GM12878 (cell line): ENCODE results near the gene MYRF. TPM values are rescaled to one million over a fixed set of nuclear protein-coding genes. Genes with fewer than 3 reads are reported as not detected.

Experiments used
- CBX3 ChIP-seq: fragments of 200-600 bp; sonication (generic); IDR thresholded peaks from 2 replicates; pipeline ENCODE4 v1.6.1; 2016; ENCODE audit warnings: low read depth, borderline replicate concordance
- FOXM1 ChIP-seq: IDR thresholded peaks from 2 replicates; pipeline ENCODE4 v1.6.1; 2012; ENCODE audit warnings: low read depth, mild to moderate bottlenecking, inconsistent platforms, low read length, moderate library complexity
- HCFC1 ChIP-seq: fragments of 150-350 bp; IDR thresholded peaks from 2 replicates; pipeline ENCODE4 v1.6.1; 2014; ENCODE audit warnings: low read length
- HDAC6 ChIP-seq: fragments of 200-600 bp; sonication (generic); IDR thresholded peaks from one replicate; pipeline ENCODE4 v1.8.0; 2017; ENCODE audit warnings: antibody characterized with exemption; ENCODE audit not compliant: unreplicated experiment
- IKZF2 ChIP-seq, 2 experiments: fragments of 450-650 bp; IDR thresholded peaks; 2 replicates each; pipeline ENCODE4 v1.6.1; 2017; ENCODE audit warnings: mild to moderate bottlenecking in 2 of 2, moderate library complexity in 2 of 2
- MTA2 ChIP-seq: fragments of 450-650 bp; IDR thresholded peaks from 2 replicates; pipeline ENCODE4 v1.6.1; 2016; ENCODE audit warnings: low read depth, mild to moderate bottlenecking, moderate library complexity
- MYC ChIP-seq: IDR thresholded peaks from 2 replicates; pipeline ENCODE4 v1.6.1; 2011; ENCODE audit warnings: mild to moderate bottlenecking, low read length, moderate library complexity, inconsistent platforms; ENCODE audit not compliant: insufficient read depth, insufficient replicate concordance, insufficient read length, severe bottlenecking
- PAX5 ChIP-seq: IDR thresholded peaks from 2 replicates; pipeline ENCODE4 v1.6.1; 2011; ENCODE audit warnings: low read depth, low read length, borderline replicate concordance
- SPI1 ChIP-seq: IDR thresholded peaks from 2 replicates; pipeline ENCODE4 v1.6.1; 2011; ENCODE audit warnings: low read depth, mild to moderate bottlenecking, low read length, moderate library complexity, borderline replicate concordance; ENCODE audit not compliant: insufficient read depth
- ZNF207 ChIP-seq: fragments of 450-650 bp; IDR thresholded peaks from 2 replicates; pipeline ENCODE4 v1.6.1; 2014; ENCODE audit warnings: antibody characterized with exemption, mild to moderate bottlenecking, borderline replicate concordance
- polyA plus RNA-seq, 11 experiments: library from polyadenylated mRNA; depleted of rRNA in 4 of 11; unstranded in 6 of 11; stranded (reverse) in 5 of 11; fragments of >200 nt; fragmentation: Nextera tagmentation in 4 of 11; fragmentation: Illumina TruSeq in 1 of 11; extraction: Ambion mirVana in 4 of 11; extraction: Trizol in 1 of 11; gene quantifications; 1 replicate in 1 of 11; 2 replicates in 10 of 11; pipeline versions ENCODE4 v1.2.1 to v1.2.3, GENCODE V29; 2011 to 2016; ENCODE audit warnings: inconsistent platforms in 2 of 11, missing spikeins in 2 of 11, low read depth in 1 of 11
- total RNA-seq, 4 experiments: library from RNA; depleted of rRNA in 3 of 4; stranded (reverse); fragments of >200 nt in 3 of 4; fragmentation: Illumina TruSeq in 1 of 4; extraction: Trizol in 1 of 4; gene quantifications; 2 replicates each; pipeline versions ENCODE4 v1.2.1 to v1.2.3, GENCODE V29; 2013 to 2021
- TF ChIP-seq, protein P1 (sequence below): fragments of 450-650 bp; IDR thresholded peaks from 2 replicates; pipeline ENCODE4 v1.6.1; 2016; ENCODE audit warnings: mild to moderate bottlenecking, moderate library complexity, borderline replicate concordance
- TF ChIP-seq, protein P2 (sequence below): IDR thresholded peaks from 2 replicates; pipeline ENCODE4 v1.6.1; 2012; ENCODE audit warnings: low read length, inconsistent platforms
- TF ChIP-seq, protein P3 (sequence below): fragments of 450-650 bp; formaldehyde crosslinking; IDR thresholded peaks from 2 replicates; pipeline ENCODE4 v1.5.0; 2022; ENCODE audit warnings: mild to moderate bottlenecking, missing genetic modification characterization
- TF ChIP-seq, protein P4 (sequence below): IDR thresholded peaks from 2 replicates; pipeline ENCODE4 v1.6.1; 2012; ENCODE audit warnings: improper control_type of control experiment, low read depth, low read length; ENCODE audit not compliant: insufficient replicate concordance

The MYRF gene
- total and polyA plus RNA-seq, 10 of the 15 experiments (the other 5 are each of a cell fraction or from before 2014, with no cell fraction given), result 0.27 to 15.6 (median 0.89) TPM

DNA sequence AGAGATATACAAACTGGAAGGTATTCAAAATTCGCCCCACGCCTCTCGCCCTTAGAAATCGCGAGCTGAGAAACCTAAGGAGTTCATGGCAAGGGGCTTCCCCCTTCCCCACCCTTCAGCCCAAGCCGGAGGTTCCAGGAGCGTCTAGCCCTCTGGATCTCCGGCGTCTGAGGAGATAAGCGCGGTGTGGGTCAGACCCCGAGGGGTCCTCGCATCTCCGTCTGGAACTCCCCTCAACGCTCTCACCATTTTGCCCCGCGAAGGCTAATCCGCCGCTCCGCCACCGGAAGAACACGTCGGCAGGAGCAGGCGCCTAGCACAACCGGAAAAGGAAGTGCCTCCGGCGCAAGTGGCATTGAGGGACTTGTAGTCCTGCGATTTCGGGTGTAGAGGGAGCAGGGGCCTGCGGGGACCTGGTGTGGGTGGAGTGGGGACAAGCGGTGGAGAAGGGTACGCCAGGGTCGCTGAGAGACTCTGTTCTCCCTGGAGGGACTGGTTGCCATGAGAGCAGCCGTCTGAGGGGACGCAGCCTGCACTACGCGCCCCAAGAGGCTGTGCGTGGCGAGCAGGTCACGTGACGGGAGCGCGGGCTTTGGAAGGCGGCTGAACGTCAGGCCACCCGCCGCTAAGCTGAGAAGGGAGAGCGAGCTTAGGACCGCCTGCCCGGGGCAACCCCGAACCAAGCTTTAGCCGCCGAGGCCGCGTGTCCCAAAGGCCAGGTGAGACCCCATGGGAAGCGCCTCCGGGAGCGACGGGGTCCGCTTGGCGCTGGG, 40.1 kb downstream of the MYRF start, which contains the start of the genes FEN1 and TMEM258 (continued):
- TF ChIP-seq, protein P1, sequence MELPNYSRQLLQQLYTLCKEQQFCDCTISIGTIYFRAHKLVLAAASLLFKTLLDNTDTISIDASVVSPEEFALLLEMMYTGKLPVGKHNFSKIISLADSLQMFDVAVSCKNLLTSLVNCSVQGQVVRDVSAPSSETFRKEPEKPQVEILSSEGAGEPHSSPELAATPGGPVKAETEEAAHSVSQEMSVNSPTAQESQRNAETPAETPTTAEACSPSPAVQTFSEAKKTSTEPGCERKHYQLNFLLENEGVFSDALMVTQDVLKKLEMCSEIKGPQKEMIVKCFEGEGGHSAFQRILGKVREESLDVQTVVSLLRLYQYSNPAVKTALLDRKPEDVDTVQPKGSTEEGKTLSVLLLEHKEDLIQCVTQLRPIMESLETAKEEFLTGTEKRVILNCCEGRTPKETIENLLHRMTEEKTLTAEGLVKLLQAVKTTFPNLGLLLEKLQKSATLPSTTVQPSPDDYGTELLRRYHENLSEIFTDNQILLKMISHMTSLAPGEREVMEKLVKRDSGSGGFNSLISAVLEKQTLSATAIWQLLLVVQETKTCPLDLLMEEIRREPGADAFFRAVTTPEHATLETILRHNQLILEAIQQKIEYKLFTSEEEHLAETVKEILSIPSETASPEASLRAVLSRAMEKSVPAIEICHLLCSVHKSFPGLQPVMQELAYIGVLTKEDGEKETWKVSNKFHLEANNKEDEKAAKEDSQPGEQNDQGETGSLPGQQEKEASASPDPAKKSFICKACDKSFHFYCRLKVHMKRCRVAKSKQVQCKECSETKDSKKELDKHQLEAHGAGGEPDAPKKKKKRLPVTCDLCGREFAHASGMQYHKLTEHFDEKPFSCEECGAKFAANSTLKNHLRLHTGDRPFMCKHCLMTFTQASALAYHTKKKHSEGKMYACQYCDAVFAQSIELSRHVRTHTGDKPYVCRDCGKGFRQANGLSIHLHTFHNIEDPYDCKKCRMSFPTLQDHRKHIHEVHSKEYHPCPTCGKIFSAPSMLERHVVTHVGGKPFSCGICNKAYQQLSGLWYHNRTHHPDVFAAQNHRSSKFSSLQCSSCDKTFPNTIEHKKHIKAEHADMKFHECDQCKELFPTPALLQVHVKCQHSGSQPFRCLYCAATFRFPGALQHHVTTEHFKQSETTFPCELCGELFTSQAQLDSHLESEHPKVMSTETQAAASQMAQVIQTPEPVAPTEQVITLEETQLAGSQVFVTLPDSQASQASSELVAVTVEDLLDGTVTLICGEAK, result peak; percentile 99
- TF ChIP-seq MYC, result no peak
- 0 out of 2 replicates have a peak, but pooled peaks have one; percentile 17 for TF ChIP-seq MTA2
- no peak; the same call in 1 of the 2 replicates for TF ChIP-seq ZNF207
- peak; percentile 20; the same call in 1 of the 2 replicates for TF ChIP-seq PAX5
- TF ChIP-seq, protein P2, sequence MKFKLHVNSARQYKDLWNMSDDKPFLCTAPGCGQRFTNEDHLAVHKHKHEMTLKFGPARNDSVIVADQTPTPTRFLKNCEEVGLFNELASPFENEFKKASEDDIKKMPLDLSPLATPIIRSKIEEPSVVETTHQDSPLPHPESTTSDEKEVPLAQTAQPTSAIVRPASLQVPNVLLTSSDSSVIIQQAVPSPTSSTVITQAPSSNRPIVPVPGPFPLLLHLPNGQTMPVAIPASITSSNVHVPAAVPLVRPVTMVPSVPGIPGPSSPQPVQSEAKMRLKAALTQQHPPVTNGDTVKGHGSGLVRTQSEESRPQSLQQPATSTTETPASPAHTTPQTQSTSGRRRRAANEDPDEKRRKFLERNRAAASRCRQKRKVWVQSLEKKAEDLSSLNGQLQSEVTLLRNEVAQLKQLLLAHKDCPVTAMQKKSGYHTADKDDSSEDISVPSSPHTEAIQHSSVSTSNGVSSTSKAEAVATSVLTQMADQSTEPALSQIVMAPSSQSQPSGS, result no peak
- no peak for TF ChIP-seq FOXM1
- TF ChIP-seq IKZF2 (IDR thresholded peaks at IDR 0.05), result no peak
- no peak for TF ChIP-seq CBX3
- TF ChIP-seq, protein P3, sequence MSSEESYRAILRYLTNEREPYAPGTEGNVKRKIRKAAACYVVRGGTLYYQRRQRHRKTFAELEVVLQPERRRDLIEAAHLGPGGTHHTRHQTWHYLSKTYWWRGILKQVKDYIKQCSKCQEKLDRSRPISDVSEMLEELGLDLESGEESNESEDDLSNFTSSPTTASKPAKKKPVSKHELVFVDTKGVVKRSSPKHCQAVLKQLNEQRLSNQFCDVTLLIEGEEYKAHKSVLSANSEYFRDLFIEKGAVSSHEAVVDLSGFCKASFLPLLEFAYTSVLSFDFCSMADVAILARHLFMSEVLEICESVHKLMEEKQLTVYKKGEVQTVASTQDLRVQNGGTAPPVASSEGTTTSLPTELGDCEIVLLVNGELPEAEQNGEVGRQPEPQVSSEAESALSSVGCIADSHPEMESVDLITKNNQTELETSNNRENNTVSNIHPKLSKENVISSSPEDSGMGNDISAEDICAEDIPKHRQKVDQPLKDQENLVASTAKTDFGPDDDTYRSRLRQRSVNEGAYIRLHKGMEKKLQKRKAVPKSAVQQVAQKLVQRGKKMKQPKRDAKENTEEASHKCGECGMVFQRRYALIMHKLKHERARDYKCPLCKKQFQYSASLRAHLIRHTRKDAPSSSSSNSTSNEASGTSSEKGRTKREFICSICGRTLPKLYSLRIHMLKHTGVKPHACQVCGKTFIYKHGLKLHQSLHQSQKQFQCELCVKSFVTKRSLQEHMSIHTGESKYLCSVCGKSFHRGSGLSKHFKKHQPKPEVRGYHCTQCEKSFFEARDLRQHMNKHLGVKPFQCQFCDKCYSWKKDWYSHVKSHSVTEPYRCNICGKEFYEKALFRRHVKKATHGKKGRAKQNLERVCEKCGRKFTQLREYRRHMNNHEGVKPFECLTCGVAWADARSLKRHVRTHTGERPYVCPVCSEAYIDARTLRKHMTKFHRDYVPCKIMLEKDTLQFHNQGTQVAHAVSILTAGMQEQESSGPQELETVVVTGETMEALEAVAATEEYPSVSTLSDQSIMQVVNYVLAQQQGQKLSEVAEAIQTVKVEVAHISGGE (CRISPR knock-in tag), result peak; percentile 61
- TF ChIP-seq SPI1, result peak; percentile 72; the same call in 1 of the 2 replicates
- peak; percentile 91 for TF ChIP-seq HCFC1
- TF ChIP-seq, protein P4, sequence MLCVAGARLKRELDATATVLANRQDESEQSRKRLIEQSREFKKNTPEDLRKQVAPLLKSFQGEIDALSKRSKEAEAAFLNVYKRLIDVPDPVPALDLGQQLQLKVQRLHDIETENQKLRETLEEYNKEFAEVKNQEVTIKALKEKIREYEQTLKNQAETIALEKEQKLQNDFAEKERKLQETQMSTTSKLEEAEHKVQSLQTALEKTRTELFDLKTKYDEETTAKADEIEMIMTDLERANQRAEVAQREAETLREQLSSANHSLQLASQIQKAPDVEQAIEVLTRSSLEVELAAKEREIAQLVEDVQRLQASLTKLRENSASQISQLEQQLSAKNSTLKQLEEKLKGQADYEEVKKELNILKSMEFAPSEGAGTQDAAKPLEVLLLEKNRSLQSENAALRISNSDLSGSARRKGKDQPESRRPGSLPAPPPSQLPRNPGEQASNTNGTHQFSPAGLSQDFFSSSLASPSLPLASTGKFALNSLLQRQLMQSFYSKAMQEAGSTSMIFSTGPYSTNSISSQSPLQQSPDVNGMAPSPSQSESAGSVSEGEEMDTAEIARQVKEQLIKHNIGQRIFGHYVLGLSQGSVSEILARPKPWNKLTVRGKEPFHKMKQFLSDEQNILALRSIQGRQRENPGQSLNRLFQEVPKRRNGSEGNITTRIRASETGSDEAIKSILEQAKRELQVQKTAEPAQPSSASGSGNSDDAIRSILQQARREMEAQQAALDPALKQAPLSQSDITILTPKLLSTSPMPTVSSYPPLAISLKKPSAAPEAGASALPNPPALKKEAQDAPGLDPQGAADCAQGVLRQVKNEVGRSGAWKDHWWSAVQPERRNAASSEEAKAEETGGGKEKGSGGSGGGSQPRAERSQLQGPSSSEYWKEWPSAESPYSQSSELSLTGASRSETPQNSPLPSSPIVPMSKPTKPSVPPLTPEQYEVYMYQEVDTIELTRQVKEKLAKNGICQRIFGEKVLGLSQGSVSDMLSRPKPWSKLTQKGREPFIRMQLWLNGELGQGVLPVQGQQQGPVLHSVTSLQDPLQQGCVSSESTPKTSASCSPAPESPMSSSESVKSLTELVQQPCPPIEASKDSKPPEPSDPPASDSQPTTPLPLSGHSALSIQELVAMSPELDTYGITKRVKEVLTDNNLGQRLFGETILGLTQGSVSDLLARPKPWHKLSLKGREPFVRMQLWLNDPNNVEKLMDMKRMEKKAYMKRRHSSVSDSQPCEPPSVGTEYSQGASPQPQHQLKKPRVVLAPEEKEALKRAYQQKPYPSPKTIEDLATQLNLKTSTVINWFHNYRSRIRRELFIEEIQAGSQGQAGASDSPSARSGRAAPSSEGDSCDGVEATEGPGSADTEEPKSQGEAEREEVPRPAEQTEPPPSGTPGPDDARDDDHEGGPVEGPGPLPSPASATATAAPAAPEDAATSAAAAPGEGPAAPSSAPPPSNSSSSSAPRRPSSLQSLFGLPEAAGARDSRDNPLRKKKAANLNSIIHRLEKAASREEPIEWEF, result no peak
- no peak for TF ChIP-seq HDAC6
